Coronary artery (tissue), 2 donors: Measurements from ENCODE around the gene MCL1.
"Not testable (repeated sequence)": the region's sequence is repeated elsewhere in the genome, so short reads cannot be mapped to it uniquely, and the experiment has no call there.

Experiments
- DNase-seq: peaks from one replicate; pipeline ENCODE4 v3.0.0-alpha.2; 2017; ENCODE audit warnings: low spot score
- H3K27ac ChIP-seq, 2 donors: fragments of 200-600 bp; sonication (generic); one replicate each; pipeline ENCODE4 v1.5.1; 2016 to 2019
- H3K4me3 ChIP-seq: fragments of 200-600 bp; sonication (generic); 2 replicates; pipeline ENCODE4 v1.5.1; 2016; ENCODE audit warnings: mild to moderate bottlenecking, moderate library complexity
- CTCF ChIP-seq: fragments of 200-600 bp; sonication (generic); IDR thresholded peaks from one replicate; pipeline ENCODE4 v1.5.1; 2019; ENCODE audit warnings: antibody characterized with exemption

Gene MCL1

GRCh38 chr1:150596976-150597375 lies 17.6 kb upstream of the MCL1 start:
- no peak for TF ChIP-seq CTCF
- H3K4me3 ChIP-seq, result no peak overlapping the region
- no peak for DNase-seq
- no peak overlapping the region for H3K27ac ChIP-seq

- TF ChIP-seq CTCF, result no peak
- Histone ChIP-seq H3K4me3 (no peak overlapping the region), H3K27ac (no peak overlapping the region)
- DNase-seq, result no peak
Observed at GRCh38 chr1:150596095-150596892, 16.9 kb upstream of the MCL1 start.

- H3K27ac ChIP-seq, result no peak overlapping the region
- no peak overlapping the region for H3K4me3 ChIP-seq
- TF ChIP-seq CTCF, result no peak
- DNase-seq, result no peak
Observed at GRCh38 chr1:150582371-150582770, 3.0 kb upstream of the MCL1 start.

- not testable (repeated sequence) for H3K27ac ChIP-seq, H3K4me3 ChIP-seq, DNase-seq
Observed at GRCh38 chr1:150581962-150582361, 2.6 kb upstream of the MCL1 start.

GRCh38 chr1:150581437-150581836 lies 2.0 kb upstream of the MCL1 start:
- not testable (repeated sequence) for H3K27ac ChIP-seq, DNase-seq

GRCh38 chr1:150580966-150581365 lies 1.6 kb upstream of the MCL1 start:
- not testable (repeated sequence) for H3K4me3 ChIP-seq, DNase-seq
- H3K27ac ChIP-seq, result peak overlapping the region in 1 of 2 donors; percentile 88

More at GRCh38 chr1:150581437-150581836, 2.0 kb upstream of the MCL1 start:
- not testable (repeated sequence) for H3K4me3 ChIP-seq

GRCh38 chr1:150579945-150580642 lies 684 bp upstream of the MCL1 start:
- peak overlapping the region; percentile 88 to 99 for H3K27ac ChIP-seq
- TF ChIP-seq CTCF, result no peak
- peak overlapping the region; percentile 87 for H3K4me3 ChIP-seq
- peak; percentile 73 for DNase-seq

GRCh38 chr1:150578272-150579109 lies 919 bp downstream of the MCL1 start:
- H3K4me3 ChIP-seq, result peak overlapping the region; percentile 87
- DNase-seq, result peak; percentile 85
- no peak for TF ChIP-seq CTCF
- peak overlapping the region; percentile 98 to 99 for H3K27ac ChIP-seq
